ENCODE measurements around the gene ZFHX3. TPM values are rescaled to one million over a fixed set of nuclear protein-coding genes. Genes with fewer than 3 reads are reported as not detected.

Gene ZFHX3
- total RNA-seq, 1 experiment from 2014 or later: 0.68 TPM

DNA sequence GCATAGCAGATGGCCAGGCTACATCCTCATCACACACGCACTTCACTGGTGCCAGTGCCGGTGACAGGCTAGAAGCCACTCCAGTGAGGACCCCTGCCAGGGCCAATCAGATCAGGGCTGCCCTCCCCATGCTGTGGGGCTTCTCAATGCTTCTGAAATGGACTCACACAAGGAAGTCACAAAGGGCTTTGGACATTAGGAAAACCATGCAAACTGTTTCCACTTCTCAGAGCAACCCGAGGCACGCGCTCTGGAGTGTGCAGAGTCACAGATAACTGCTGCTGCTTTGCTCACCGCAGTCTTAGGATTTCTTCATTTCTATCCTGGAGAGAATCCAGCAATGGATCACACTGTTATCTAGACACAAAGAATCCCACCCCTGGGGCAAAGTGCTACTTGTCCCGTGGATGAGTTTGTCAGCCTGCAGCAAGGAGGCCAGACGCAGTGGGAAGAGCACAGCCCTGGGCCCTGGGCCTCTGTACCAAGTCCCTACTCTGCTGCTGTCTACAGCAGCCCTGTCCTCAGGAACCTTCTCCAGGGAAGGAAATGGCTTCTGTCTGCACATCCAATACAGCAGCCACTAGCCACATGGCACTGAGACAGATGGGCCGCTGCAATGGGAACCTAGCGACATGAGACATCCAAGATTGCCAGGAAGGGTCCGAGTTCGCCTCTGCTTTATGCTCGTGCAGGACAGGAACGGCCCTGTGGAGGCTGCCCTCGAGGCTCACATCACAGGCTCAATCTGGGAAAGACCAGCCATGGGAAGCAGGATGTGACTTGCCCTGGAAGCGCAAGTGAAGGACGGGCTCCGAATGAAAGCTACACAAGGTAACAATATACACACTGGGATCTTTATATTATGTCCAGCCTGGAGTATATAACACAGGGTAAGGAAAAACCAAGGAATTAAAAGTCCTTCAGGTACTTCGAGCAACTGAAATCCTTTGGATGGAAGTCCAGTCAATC, 169.3 kb downstream of the ZFHX3 start:
- DNase-seq (ENCODE audit: low spot score): peak; percentile 14

DNA sequence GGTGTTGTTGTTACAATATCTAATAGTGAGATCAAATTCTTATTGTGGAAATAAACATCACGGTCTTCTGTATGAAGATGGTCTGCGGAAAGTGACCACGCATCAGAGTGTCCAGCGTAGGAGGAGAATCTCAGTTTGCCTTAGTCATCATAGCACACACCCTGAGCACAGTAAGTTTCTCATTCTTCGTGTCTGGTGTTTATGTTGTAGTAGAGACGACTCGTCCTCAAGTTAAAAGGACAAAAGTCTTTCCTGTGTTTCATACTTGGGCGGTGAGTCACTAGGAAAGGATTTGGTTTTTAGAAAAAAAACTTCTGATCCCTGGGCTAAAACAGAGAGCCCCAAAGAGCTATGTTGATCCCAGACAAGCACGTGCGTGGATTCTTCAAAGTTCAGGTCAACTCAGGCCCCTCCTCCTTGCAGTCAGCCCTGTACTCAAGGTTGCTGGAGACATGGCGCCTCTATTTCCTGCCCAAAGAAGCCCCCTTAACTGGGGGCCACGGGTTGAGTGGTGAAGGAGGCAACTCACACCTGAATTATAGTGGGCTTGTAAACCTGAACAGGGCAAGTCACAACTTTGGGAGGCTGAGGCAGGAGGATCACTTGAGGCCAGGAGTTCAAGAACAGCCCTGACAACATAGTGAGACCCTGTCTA, 170.4 kb downstream of the ZFHX3 start:
- peak; percentile 95 for DNase-seq (ENCODE audit: low spot score)

DNA sequence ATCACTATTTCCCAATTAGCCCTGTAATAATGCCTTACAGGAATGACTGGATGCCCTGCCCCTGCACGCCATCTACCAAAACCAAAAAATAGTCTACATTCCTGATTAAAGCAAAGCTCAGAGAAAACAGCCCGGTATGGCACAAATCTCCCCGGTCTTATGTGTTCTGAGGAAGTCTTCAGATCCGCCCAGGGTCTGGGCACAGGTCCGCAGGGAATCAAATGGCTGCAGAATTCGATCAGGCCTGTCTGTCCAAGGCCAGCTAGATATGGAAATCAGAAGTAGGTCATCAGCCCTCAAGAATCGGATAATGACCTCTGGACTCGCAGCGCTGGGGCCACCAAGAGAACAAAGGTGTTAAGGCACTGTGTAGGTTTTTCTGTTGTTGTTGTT, 171.0 kb downstream of the ZFHX3 start:
- DNase-seq (ENCODE audit: low spot score): peak; percentile 54

DNA sequence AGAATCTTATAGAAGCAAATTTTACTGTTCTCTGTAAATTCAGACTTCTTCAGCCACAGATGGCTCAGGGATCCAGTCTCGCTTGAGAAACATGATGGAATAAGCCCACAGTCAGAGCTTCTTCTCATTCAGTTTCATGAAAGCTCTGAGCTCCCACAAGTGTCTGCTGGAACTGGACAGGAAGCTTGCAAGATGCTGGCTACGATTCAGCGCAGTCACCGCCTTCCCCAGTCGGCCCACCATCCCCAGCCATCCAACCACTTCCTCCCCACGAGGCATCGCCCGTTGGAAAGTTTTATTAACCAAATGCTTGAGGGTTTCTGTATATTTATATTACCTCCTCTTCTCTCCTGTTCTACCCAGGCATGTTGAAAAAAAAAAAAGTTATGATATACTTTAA, 171.7 kb downstream of the ZFHX3 start:
- DNase-seq (ENCODE audit: low spot score): peak; percentile 94

DNA sequence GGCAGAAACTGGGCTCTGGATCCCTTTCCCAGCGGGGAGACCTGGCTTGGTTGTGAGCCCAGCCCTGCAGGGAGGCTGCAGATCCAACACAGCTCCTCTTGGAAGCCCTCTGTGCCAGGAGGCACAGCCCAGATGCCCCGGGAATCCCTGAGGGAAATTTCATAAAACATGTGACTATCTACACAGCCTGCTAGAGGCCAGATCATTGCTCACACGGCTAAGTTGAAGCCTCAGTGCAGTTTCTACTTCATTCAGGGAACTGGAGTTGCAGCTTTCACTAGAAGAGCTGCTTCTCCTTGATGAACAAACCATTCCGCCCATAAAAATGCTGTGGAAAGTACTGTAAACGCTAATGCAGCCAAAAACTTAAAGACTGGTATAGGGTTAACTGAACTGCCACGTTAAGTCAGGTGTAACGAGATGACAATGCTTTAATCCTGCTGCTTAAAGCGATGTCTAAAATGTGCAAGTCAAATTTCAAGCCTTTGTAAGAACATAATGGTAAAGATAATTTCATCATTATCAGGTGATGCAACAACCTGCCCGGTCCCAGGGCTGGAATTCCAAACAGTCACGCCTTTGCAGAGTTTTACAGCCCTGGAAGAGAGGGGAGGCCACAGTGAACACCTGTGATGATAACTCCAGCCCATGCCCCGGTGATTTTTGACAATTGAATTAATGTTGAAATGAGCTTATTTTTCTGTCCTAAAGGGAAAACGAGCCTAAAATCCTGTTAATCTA, 172.5 kb downstream of the ZFHX3 start:
- DNase-seq (ENCODE audit: low spot score): peak; percentile 15

DNA sequence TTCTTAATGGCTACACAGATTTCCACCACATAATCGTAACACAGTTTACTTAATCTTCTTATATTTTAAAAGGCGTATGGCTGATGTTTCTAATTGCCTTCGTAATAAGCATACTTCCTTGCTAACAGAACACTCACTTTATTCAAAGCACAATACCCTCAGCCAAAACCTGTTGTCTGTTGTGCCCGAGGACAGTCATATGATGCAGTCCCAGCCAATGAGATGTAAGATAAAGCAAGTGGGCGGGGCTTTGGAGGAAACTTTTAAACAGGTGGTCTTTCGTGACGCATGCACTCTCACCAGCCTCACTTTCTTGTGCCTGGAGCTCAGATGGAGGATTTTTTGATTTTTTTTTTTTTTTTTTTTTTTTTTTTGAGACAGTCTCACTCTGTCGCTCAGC, 174.1 kb downstream of the ZFHX3 start:
- no peak for DNase-seq (ENCODE audit: low spot score)

DNA sequence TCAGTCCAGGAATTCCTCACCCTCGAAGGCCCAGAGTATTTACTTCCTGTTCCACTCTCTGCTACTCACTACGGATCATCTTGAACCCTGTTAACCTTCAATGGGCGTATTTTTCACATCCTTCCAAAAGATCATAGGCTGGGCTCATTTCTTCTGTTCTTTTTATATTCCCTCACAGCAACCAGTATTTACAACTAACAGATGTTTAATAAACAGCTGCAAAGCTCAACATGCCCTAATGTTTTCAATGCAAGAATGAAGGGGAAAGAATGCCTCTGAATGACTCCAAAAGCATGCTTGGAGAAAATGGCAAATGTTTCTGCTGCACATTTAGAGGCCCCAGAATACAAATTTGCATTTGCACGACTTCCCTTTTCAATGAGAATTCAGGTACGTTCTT, 174.9 kb downstream of the ZFHX3 start:
- DNase-seq (ENCODE audit: low spot score): no peak

DNA sequence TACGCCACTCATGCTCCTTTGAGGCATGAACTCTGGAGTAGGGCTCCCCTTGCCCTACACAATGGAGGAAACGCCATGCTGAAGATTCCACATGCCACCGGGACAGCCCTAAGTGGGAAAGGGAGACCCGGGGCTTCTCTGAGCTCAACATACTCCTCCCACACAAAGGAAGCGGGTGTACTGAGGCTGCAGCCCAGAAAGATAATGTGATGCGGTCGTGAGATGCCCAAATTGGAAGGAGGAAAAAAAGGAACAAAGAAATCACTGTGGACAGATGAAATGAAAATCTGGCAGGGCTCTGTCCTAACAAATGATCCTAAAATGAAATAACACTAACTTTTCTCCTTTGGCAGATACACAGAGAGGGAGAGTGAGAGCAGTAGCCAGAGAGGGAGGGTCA, 182.1 kb downstream of the ZFHX3 start:
- no peak for DNase-seq (ENCODE audit: low spot score)

DNA sequence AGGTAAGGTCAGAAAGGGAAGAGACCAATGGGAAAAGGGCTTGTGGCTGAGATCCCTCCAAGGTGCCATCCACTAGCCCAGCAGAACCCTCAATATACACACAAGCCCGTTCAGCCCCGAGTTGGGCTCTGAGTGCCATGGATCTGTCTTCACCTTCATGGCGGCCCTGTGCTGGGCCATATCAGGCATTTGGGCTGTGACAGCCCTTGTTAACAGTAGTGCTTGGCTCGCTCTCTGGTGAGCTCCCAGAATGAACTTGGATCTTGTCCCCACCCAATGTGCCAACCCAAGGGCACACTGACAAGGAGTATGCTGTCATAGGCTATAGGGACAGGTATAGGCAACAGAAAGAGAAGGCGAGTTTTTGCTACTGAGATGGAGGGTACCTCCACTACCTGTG, 182.7 kb downstream of the ZFHX3 start:
- DNase-seq (ENCODE audit: low spot score): no peak

DNA sequence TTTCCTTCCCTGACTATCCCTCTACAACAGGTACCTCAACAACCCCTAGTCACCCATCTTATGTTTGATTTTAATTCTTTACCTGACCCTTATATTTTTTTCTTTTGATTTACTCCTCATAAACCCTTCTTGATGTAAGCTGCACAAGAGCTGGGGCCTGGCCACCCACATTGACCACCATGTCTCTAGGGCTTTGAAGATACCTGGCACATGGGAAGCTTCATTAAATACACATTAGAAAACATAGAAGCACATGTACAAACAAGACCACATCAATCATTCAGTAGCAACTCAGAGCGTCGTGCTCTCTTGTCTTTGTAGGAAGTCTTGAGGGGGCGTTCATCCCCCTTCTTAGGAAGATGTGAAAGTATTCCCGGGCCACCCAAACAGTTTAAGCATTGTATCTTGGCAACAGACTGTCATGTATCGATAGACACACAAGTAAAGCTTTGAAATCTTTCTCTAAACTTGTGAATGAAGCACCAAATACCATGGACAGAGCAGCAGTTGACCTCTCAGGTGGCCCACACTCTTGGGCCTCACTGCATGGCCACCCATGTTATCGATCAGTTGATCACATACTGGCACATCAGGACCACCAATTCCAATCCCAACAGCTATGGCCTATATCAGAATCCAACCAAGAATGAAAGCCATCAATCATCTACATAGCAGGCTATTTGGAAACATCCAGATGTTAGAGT, 183.6 kb downstream of the ZFHX3 start:
- DNase-seq (ENCODE audit: low spot score): no peak

DNA sequence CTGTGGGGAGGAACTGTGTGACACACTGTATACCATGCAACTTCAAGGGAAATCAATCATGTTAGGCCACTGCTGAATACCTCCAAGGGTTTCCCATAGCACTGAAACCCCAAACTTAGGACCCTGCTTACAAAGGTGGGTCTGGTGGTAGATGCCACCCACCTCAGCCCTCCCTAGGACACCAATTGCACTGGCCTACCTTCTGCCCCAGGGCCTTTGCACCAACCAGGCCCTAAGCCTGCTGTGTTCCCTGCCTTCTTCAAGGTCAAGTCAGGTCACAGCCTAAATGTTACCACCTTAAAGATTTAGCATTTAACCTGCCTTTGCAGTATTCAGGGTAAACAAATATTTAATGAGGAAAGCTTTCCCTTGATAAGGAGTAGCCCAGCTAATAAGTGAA, 185.8 kb downstream of the ZFHX3 start:
- DNase-seq (ENCODE audit: low spot score): no peak

DNA sequence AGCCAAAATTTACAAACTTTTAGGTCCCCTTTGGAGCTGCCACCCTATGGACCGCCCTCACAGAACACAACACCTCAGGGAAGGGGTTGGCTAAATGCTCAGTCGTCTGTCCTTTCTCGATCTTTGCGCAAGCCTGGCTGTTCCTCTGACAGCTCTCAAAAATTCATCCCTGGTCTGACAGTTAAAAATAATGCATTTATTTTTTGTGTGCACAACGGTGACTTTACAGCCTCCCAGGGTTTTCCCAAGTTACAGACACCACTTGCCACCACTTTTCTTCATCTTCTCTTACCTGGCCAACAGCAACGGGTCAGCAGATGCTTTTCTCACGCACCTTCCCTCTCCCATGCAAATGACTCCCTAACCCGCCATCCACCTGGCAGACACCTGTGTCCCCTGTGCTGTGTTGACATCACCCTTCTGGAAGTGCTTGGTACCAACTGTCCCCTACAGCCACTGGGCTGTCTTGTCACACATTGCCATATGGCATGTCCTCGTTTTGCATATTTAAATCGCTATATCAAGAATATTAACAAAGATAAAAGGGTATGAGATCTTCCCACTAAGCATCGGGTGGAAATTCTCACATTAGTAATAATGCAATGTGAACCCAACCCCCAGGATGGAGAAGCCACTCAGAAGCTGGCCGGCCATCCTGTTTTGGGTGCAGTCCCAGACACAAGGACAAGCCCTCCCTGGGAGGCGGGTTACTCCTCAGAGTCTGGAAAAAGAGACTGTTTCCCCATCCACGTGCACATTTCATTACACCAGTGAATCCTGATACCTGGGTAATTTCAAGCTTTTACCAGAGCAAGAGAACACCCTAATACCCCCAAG, 187.0 kb downstream of the ZFHX3 start:
- DNase-seq (ENCODE audit: low spot score): no peak

DNA sequence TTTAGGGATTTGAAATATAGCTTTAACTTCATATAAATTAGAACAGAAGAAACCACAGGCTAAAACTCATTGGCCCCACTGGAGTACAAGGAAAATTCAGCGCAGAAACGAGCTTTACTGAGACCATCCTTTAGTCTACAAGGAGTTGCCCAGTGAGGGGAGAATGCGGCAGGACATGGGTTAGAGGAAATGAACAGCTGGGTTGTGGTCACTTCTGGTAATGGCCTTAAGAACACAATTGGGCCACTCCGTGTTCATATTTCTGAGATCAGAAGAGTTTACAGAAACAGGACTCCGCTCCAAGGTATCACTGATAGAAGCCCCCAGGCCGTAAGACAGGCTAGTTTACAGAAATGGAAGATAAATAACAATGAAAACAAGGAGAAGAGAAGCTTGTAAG, 188.3 kb downstream of the ZFHX3 start:
- no peak for DNase-seq (ENCODE audit: low spot score)

DNA sequence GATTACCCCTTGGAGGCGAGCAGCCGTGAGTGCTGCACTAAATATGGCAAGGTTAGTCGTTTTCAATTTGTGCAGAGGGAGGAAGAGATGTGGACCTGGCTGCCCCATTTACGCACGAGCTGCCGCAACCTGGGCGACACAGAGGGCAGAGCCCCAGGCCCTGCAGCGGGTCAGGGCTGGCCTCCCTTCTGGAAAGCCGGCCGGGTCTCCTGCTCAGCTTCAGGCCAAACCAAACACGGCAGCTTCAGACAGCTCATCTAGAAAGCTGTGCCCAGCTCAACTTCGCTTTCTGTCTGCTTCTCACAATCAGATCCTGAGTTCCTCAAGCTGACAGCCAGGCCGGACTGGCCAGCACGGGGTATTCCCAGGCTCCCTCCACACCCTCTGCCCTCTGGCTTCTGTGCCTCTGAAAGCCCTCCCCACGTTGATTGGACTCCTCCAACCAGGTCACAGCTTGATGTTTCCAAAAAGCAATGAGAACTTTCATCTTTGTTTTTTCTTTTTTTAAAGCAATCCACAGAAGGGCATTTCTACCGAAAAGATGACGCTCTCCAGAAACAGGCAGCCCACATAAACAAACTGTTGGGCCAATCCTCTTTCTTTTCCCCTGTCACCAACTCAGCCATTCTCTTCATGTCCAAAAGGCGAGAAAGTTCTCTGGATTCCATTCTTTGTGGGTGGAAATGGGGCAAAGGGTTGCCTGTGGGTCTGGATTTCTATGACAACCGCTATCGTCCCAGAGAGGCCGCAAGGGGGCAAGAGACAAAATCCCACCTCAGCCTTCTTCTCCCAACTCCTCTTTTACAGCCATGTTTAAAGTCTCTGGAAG, 189.0 kb downstream of the ZFHX3 start:
- no peak for DNase-seq (ENCODE audit: low spot score)

DNA sequence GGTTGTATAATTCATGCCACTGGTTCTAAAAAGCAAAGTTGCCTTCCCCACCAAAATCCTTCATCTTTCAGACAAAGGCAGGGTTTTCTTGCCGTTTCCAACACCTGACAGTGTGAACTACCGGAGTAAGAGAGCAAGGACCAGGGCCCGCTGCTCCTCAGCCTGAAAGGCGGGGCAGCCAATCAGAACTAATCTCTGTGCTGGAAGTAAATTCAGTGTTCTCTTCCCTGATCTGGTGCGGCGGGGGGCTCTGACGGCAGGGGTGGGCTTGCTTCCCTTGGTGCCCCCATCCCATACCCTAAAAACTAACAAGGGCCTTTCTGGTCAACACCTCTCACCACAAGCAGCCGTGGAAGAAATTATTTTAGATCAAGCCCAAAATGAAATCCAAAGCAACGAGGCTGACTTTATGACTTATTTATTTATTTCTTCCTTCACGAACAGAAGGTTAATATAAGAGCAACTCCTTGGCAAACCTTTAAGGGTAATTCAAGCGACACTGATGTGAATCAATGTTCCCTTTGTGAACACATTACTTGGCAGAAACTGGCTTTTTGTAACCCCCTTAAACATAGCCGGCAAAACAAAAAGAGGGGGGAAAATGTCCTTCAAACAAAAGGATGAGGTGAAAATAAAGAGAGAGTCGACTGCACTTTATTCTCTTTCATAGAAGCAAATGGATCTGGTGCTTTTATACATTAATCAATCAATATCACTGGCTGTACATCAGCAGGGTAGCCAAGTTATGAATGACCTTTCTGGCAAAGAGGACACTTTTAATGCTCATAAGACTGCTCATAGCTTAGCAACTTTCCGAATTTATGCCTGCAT, 189.9 kb downstream of the ZFHX3 start:
- DNase-seq (ENCODE audit: low spot score): no peak

DNA sequence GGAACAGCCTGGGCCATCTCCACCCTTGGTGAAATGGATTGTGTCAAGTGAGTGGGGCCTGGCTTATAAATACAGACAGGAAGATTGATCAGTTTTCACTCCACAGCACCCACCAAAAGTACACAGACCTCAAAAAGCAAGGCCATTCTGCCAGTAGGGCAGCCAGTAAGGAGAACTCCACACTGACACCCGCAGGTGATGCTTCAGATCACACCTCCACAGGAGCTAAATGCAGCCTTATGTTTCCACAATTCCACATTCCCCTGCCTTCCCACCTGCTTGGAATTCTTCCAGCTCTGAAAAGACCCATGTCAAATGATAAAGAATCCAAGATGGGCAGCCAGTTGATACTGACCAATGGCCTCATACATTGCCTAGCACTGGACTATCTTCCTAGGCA, 191.1 kb downstream of the ZFHX3 start:
- no peak for DNase-seq (ENCODE audit: low spot score)

DNA sequence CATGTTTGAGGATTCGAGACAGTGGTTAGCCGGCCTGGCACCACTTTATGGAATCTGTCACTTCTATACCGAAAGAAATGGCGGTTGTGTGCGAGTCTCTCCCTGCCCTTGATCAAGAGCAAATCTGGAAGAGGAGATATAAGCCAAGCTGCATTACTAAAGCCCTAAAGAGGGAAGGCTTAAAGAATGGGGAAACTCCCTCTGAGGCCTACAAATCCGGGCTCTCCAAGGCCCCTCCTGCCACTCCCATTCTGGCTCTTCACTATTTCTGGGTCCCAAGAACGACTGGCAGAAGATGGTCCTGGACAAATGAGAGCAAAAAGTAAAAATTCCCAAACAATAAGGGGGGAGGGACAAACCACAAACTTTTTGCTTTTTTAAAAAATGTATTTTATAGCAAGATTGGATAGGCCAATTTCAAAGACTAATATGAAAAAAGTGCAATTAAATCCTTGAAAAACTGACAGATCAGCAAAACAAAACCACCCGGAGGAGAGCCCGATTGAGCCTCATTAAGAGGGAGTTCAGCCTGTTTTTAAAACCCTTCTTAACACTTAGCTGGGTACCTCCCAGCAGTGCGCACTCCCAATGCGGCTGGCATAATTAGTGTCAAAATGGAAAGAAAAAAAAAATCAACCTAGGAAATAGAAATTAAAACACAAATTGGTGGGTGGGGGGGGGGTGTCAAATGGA, 193.5 kb downstream of the ZFHX3 start:
- no peak for DNase-seq (ENCODE audit: low spot score)

DNA sequence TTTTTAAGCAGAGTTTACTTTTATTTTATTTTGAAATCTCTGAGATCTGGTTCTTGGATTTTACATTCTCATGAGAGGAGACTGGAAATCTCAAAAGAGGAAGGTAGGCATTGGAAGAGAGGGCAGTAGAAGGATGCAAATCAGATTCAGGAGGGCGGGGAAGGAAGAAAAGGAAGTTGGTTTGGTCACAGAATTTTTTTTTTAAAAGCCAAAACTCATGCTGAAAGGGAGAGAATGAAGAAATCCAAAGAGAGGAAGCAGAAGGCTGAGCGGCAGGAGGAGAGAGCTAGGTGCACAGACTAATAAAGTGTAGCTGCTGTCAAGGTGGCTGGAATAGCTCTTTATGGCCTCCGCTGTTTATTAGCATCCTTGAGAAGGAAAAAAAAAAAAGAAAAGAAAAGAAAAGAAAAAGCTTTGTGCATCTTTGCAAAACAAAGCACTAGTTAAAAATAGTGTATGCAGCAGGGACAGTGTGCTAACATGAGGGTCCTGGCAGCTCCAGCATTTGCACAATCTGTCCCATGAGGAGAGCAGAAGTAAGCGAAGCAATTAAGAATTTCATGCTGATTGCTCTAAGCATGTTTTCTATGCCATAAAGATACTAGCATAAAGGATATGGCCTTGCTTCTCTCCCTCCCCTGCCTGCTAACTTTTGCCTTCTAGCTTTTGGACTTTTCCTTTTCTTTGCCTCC, 194.2 kb downstream of the ZFHX3 start:
- no peak for DNase-seq (ENCODE audit: low spot score)

Data from H4 (cell line).